Measurements from ENCODE around the gene CTNNA3.
A peak's percentile ranks its signal among the peaks of the same experiment; 100 is the strongest.

DNA sequence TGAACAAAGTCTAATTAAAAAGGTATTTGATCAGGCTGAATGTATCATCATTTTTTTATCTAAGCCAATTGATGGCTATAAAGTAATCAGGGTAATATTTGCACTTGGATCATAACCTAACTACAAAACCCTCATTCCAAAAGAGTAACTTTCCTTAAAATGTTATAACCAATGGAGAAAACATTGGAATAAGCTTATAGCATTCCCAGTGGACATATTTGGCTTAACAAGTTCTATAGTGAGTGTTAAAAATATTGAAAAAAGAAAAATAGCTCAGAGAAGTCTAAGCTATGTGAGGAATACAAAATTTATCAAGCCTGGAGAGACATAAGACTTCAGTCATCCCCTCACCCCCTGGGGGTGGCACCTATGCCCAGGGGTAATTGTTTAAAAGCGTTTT, 411.4 kb downstream of the CTNNA3 start:
- TF ChIP-seq POLR2AphosphoS5 (IDR thresholded peaks at IDR 0.05; ENCODE audit: low read depth, low read length) (no peak), CTCF (IDR thresholded peaks at IDR 0.05 in 2 of 3, conservative IDR thresholded peaks at IDR 0.05 in 1 of 3; ENCODE audit: borderline replicate concordance in 1 of 3, insufficient read depth in 1 of 3, low read depth in 2 of 3, low read length in 2 of 3) (peak in 2 of 3 experiments; percentile 6 to 42; a peak in 2 of 6 replicates), ATF3 (IDR thresholded peaks at IDR 0.05) (no peak), POLR2A (IDR thresholded peaks at IDR 0.05; ENCODE audit: borderline replicate concordance, extremely low read depth, insufficient read depth, insufficient read length) (no peak), MAX (IDR thresholded peaks at IDR 0.05) (no peak), TCF7L2 (IDR thresholded peaks at IDR 0.05; ENCODE audit: borderline replicate concordance, extremely low read depth, insufficient read depth, insufficient read length) (no peak)
